HG02870 (cell line): ENCODE results near the gene AQP1.

Experiments used
- ATAC-seq: cut with Tn5 transposase; IDR thresholded peaks from one replicate; pipeline ENCODE4 v1.9.1; 2021; ENCODE audit warnings: mild to moderate bottlenecking, moderate library complexity; ENCODE audit not compliant: unreplicated experiment

Gene AQP1

GRCh38 chr7:30918676-30919075, 7.0 kb downstream of the AQP1 start:
- no peak for ATAC-seq

- ATAC-seq, result no peak
Observed at GRCh38 chr7:30920021-30920583, 8.4 kb downstream of the AQP1 start.

GRCh38 chr7:30920584-30921539, 9.2 kb downstream of the AQP1 start:
- ATAC-seq, result no peak

DNA sequence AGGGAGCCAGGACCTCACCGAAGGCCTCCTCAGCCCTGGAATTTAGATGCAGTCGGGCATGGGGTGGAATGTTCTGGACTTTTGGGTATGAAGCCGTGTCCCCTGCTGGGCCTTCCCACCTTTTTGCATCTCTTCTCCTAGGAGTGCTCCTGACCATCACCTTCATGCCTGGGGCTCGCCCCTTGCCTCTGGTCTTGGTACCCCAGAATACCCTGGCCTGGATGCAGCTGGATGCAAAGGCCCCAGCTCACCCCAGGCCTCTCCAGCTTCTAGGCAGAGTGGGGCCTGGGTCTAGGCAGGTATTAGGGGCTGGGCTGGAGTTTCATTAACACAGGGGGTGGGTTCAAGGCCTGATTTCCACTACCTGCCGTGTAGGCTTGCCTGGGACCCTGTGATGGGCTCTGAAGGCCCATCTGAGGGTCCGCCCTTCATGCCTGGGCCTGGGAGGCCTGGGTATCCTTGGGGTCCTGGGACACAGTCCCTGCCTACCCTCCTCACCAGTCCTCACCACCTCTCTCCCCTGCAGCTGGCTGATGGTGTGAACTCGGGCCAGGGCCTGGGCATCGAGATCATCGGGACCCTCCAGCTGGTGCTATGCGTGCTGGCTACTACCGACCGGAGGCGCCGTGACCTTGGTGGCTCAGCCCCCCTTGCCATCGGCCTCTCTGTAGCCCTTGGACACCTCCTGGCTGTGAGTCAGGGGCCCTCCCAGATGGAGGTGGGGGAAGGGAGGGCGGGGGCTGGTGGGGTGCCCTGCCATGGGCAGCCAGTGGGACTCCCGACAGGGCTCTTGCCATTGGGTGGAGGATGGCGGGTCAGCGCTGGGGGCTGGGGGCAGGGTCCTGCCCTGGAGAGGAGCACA, 10.1 kb downstream of the AQP1 start:
- no peak for ATAC-seq

DNA sequence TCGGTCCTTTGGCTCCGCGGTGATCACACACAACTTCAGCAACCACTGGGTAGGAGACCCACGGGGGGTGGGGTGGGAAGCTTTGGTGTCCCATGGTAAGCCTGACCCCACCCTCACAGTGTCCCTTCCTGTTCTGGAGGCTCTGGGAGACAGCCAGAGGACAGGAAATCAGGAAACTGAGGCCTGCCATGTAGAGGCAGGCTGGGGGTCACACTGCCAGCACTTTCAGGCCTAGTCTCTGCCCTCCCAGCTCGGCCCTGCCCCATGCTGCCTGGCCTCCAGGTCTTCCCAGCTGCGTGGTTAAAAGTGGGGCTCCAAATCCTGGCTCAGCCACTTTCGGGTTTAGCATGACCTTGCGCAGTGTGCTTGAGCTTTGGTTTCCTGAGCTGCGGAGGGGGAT, 10.9 kb downstream of the AQP1 start:
- no peak for ATAC-seq

DNA sequence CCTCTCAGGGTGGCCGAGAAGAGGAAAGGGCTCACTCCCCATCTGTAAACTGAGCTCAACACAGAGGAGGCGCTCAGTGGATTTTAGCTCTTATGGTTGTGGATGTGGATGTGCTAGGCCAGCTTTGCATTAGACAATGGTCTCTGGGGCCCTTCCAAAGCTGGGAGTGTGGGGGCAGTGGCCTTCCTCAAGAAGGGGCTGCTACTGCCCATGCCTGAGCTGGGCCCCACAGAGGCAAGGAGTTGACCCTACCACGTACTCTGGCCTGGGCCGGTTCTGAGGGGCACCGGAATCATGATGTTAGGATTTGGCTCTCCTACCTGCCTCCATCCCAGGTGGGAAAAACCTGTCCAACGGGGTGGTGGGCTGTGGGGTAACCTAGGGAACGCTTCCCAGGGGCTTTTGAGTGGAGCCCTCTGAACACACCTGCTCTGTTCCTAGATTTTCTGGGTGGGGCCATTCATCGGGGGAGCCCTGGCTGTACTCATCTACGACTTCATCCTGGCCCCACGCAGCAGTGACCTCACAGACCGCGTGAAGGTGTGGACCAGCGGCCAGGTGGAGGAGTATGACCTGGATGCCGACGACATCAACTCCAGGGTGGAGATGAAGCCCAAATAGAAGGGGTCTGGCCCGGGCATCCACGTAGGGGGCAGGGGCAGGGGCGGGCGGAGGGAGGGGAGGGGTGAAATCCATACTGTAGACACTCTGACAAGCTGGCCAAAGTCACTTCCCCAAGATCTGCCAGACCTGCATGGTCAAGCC, 11.5 kb downstream of the AQP1 start:
- ATAC-seq, result no peak

- ATAC-seq, result no peak
Observed at GRCh38 chr7:30923774-30924413, 12.2 kb downstream of the AQP1 start.

DNA sequence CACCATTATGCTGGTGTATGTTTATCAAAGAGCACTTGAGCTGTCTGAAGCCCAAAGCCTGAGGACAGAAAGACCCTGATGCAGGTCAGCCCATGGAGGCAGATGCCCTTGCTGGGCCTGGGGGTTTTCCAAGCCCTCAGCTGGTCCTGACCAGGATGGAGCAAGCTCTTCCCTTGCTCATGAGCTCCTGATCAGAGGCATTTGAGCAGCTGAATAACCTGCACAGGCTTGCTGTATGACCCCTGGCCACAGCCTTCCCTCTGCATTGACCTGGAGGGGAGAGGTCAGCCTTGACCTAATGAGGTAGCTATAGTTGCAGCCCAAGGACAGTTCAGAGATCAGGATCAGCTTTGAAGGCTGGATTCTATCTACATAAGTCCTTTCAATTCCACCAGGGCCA, 13.0 kb downstream of the AQP1 start:
- no peak for ATAC-seq

DNA sequence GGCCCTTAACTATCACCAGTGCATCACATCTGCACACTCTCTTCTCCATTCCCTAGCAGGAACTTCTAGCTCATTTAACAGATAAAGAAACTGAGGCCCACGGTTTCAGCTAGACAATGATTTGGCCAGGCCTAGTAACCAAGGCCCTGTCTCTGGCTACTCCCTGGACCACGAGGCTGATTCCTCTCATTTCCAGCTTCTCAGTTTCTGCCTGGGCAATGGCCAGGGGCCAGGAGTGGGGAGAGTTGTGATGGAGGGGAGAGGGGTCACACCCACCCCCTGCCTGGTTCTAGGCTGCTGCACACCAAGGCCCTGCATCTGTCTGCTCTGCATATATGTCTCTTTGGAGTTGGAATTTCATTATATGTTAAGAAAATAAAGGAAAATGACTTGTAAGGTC, 13.5 kb downstream of the AQP1 start:
- ATAC-seq, result no peak

- ATAC-seq, result no peak
Observed at GRCh38 chr7:30925913-30926312, 14.3 kb downstream of the AQP1 start.

DNA sequence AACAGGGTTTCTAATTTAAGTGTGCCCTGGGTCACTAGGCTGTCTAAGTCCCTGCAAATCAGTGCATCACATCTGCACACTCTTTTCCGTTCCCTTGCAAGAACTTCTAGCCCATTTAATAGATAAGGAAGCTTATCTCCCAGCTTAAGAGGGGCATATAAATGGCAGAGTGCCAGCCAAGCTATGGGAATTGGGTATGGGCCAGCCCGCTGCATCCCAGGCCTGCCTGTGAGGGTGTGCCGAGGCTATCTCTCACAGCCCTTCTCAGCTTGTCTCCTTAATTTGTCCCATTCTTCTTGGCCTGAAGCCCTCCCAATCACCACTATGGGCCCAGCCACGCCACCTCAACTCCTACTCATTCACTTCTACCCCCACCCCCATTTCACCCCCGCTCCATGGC, 14.7 kb downstream of the AQP1 start:
- no peak for ATAC-seq

DNA sequence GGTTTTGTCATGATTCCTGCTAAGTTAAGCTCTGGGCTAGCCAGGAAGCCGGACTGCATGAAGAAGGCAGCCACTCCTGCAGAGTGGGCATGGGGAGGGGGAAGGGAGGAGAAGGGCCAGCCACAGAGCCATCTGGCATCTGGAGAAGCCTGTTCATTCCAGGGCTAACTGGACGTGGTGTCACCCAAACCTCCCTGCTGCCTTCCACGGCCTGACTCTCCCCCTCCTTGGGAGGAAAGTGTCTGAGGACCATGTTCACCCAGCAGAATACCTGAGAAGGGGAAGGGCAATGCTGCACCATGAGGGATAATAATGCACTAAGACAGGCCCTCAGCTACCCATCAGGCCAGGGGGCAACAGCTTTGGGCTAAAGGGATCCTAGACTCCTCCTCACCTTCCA, 15.4 kb downstream of the AQP1 start:
- ATAC-seq, result no peak

- no peak for ATAC-seq
Observed at GRCh38 chr7:30927559-30927958, 15.9 kb downstream of the AQP1 start.

DNA sequence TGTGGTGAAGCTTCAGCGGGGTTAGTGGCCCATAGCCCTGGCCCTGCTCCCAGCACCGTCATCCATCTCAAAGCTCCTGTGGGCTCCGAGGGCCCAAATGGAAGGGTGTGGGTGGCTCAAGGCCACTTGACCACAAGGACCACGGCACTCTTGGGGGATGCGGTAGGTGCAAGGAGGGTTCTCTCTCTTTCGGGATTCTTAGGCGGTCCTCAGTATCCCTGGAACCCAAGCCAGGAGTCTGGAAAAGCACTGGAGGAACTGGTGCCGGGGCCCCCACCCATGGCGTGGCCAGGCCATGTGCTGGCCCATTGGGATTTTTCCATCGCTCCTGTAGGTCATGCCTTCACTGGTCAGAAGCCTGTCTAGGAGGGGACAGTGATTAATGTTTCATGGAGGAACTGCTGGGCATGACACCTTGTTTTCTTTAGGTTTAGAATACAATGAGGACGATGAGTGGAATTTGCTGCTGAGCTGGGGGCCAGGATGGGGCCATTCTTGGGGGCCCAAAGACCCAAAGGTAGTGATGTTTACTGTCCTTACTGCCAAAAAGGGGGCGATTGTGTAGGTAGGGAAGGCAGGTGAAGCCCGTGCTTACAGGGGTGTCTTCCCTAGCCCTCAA, 16.7 kb downstream of the AQP1 start:
- ATAC-seq, result no peak

DNA sequence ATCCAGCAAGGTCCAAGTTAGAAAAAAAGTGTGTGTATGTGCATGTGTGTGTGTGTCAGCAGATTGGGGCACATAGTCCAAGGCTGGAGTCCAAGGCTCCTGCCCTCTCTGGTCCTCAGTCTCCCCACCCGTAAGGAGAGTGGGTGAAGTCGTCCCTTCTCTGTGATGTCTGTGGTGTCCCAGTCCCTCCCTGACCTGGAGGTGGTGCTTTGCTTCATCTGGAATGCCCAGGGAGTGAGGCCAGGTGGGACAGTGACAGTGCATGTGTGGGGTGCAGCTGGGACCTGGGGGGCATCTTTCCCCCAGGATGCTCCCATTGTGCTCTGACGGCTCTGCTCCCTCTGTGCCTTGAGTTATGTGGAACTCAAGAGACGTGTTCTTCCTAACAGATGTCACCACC, 18.0 kb downstream of the AQP1 start:
- no peak for ATAC-seq

- ATAC-seq, result no peak
Observed at GRCh38 chr7:30930621-30931020, 19.0 kb downstream of the AQP1 start.

- ATAC-seq, result no peak
Observed at GRCh38 chr7:30931161-30931928, 19.7 kb downstream of the AQP1 start.

GRCh38 chr7:30931929-30932540, 20.4 kb downstream of the AQP1 start:
- ATAC-seq, result no peak

- no peak for ATAC-seq
Observed at GRCh38 chr7:30932562-30932961, 20.9 kb downstream of the AQP1 start.
